GM18499 (cell line): ENCODE results near the gene ADAMTSL5.
"Not testable (repeated sequence)": the region's sequence is repeated elsewhere in the genome, so short reads cannot be mapped to it uniquely, and the experiment has no call there.

Experiments
- ATAC-seq: cut with Tn5 transposase; IDR thresholded peaks from one replicate; pipeline ENCODE4 v1.9.1; 2021; ENCODE audit warnings: moderate number of reproducible peaks; ENCODE audit not compliant: insufficient read depth, unreplicated experiment

Gene ADAMTSL5, protein sequence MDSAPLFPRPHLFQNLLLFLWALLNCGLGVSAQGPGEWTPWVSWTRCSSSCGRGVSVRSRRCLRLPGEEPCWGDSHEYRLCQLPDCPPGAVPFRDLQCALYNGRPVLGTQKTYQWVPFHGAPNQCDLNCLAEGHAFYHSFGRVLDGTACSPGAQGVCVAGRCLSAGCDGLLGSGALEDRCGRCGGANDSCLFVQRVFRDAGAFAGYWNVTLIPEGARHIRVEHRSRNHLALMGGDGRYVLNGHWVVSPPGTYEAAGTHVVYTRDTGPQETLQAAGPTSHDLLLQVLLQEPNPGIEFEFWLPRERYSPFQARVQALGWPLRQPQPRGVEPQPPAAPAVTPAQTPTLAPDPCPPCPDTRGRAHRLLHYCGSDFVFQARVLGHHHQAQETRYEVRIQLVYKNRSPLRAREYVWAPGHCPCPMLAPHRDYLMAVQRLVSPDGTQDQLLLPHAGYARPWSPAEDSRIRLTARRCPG

DNA sequence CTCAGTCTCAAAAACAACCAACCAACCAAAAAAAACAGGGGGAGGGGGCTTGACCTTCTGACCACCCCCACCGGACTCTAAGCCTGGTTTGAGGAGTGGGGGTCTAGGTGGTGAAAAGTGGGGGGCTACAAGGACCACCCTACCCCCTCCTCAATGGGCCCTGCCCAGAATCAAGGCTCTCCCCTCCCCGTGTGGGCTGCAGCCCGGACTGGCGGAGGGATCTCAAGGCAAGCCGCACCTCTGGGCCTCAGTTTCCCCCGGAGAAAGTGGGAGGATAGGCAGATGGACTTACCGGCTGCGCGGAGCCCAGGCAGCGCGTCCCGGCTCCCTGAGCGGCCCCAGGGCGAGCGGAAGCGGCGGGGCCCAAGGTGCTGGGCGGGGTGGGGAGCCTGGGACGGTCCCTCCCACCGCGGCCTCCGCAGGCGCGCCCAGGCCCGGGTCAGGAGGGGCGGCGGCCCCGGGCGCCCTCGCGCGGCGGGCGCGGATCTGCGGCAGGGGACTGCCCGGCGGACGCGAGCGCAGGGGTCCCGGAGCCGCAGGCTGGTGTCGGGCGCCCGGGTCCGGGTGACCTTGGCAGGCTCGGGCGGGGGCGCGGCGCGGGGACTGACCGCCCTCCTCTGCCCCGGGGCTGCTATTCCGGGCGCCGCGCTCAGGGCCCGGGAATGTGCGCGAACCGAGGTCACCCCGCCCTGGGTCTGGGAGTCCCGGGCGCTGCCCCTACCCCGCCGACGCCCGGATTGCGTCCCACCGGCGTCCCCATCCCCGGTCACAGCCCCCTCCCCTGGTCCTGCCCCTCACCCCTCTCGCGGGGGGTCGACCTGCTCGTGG is at the start of gene ADAMTSL5:
ADAMTSL5 (minus strand) TSS at position 349 of the 828 bp plus-strand sequence. CDS start 2,076 bp downstream, outside the sequence.
- no peak for ATAC-seq

GRCh38 chr19:1561236-1561842 is 48.5 kb upstream of the ADAMTSL5 start:
- ATAC-seq: no peak

GRCh38 chr19:1560286-1560882 is 47.6 kb upstream of the ADAMTSL5 start:
- ATAC-seq: no peak

- no peak for ATAC-seq
Measured at GRCh38 chr19:1558552-1558951, 45.7 kb upstream of the ADAMTSL5 start.

DNA sequence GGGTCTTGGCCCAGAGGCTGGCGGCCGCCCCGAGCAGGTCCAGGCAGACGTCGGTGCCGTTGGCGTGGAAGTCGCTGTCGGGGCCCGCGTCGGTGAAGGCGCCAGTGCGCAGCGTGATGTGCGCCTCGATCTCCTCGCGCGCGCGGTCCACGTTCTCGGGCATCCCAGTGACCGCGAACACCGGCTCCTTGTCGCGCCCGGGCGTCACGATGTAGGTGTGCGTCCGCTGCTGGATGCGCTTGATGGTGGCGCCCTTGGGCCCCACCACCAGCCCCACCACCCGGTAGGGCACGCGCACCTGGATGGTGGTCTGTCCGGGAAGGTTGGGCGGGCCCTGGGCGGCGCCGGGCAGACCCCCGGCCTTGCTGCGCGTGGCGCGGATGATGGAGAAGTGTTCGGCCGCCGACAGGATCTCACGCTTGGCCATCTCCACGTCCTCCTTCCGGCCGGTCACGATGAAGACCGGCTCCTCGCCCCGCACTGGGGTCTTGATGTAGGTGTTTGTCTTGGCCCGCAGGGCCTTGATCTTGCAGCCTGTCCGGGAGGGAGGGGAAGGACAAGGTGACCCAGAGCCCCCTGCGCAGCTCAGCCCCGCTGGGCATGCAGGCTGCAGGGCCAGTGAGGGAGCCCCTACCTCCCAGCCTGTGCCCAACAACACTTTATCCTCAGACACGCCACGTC is 43.7 kb upstream of the ADAMTSL5 start:
- no peak for ATAC-seq

- ATAC-seq: no peak
Measured at GRCh38 chr19:1555487-1556389, 42.9 kb upstream of the ADAMTSL5 start.

GRCh38 chr19:1554968-1555367 is 42.1 kb upstream of the ADAMTSL5 start:
- ATAC-seq: no peak

GRCh38 chr19:1553415-1553814 is 40.6 kb upstream of the ADAMTSL5 start:
- ATAC-seq: no peak

DNA sequence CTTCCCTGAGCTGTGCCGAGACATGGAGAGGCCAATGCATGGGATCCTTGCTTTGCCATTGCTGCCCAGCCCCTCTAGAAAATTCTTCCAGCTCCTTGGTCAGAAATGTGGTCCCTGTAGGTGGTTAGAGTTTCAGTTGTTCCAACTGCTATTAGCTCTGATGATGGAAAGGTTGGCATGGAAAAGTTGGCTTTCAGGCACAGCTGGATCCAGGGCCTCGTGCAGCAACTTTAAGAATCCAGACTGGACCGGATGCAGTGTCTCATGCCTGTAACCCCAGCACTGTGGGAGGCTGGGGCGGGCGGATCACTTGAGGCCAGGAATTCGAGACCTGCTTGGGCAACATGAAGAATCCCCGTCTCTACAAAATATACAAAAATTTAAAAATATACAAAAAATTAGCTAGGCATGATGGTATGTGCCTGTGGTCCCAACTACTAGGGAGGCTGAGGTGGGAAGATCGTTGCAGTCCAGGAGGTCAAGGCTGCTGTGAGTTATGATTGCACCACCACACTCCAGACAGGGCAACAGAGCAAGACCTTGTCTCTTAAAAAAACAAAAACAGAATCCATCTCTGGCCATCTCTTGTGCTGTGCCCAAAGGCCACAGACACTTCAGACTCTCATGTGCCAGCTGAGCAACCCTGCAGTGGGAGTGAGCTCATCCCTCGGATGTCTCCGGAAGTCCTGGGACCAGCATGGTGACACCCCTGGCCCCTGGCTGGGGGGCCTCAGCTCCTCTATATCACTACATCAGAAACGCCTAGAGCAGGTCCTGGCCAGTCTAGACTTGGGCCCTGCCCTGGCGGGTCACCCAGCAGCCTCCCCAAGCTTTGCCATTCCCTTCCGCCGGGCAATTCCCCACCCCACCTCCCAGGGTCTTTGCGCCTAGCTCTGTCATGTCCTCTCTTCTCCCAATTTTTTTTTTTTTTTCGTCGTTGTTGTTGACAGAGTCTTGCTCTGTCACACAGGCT is 38.5 kb upstream of the ADAMTSL5 start:
- ATAC-seq: no peak

DNA sequence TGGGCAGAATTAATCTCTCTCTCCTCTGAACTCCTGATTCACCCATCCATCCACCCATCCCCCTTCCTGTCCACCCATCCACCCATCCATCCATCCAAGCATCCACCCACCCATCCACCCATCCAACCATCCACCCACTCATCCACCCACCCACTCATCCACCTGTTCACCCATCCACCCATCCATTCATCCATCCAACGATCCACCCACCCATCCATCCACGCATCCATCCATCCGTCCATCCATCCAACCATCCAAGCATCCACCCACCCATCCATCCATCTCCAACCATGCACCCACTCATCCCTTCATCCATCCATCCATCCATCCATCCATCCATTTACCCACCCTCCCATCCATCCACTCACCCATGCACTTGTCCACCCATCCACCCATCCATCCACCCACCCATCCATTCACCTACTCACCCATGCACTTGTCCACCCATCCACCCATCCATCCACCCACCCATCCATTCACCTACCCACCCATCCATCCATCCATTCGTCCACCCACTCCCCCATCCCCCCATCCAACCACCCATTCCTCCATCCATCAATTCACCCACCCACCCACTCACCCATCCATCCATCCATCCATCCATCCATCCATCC is 36.6 kb upstream of the ADAMTSL5 start:
- ATAC-seq: no peak

GRCh38 chr19:1540365-1540925 is 27.6 kb upstream of the ADAMTSL5 start:
- ATAC-seq: no peak

DNA sequence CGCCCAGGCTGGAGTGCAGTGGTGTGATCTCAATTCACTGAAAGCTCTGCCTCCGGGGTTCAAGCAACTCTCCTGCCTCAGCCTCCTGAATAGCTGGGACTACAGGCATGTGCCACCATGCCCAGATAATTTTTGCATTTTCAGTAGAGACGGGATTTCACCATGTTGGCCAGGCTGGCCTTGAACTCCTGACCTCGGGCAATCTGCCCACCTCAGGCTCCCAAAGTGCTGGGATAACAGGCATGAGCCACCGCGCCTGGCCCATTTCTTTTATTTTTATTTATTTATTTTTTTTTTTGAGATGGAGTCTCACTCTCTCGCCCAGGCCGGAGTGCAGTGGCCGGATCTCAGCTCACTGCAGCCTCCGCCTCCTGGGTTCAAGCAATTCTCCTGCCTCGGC is 26.9 kb upstream of the ADAMTSL5 start:
- not testable (repeated sequence) for ATAC-seq

DNA sequence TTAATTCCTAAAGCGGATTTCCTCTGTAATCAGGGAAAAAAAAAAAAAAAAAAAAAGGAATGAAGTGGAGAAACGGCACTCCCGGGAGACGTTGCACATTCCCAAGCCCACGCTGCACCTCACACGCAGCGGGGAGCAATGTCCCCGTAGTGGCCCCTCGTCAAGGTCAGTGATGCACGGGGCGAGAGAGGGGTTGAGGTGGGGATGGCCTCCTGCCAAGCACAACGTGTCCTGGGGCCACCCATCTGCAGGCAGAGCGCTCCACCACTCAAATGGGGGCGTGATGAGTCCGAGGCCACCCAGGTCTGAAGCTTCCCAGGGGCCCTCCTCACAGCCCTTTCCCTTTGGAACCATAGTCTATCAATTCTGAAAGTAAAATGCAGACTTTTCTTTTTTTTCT is 26.2 kb upstream of the ADAMTSL5 start:
- ATAC-seq: no peak

GRCh38 chr19:1535699-1536098 is 22.9 kb upstream of the ADAMTSL5 start:
- ATAC-seq: not testable (repeated sequence)

DNA sequence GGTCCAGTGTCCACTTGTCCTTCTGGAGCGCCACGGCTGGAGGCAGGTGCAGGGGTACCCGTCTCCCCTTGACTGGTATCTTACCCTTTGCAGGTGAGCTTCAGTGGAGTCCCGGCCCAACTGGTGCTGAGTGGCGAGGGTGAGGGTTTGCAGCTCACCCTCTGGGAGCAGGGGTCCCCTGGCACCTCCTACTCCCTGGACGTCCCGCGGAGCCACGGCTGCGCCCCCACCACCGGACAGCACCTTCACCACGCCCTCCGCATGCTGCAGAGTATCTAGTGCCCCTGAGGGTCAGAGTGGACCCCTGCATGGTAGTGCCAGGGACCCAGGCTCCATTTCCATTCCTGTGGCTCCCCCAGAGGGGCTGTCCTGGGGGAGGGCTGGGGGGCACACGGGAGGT is 22.2 kb upstream of the ADAMTSL5 start:
- ATAC-seq: no peak

DNA sequence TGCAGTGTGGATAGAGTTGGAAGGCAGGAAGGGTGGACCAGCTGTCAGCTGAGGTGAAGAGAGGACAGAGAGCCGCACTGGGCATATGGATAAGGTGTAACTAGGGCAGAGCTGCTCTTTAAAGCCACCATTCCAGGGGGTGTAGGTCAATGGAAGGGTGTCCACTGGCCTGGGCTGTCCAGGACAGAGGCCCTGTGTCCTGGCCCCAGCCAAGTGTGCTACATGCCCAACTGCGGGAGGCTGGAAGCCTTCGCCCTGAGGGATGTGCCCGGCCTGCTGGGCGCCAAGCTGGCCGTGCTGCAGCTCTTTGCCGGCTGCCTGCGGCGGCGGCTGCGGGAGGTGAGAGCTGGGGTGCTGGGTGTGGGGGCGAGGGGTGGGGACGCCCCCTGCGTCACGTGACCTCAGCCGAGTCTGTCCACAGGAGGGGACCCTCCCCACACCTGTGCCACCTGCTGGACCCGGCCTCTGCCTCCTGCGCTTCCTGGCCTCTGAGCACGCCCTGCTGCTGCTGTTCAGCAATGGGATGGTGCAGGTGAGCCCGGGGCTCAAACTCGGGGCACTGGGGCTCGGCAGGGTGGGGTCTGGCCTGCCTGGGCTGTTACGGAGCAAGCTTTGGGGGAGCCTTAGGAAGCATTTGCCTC is 20.8 kb upstream of the ADAMTSL5 start:
- no peak for ATAC-seq

GRCh38 chr19:1532003-1532402 is 19.2 kb upstream of the ADAMTSL5 start:
- ATAC-seq: no peak
